NCI-H510A (cell line): Measurements from ENCODE around the gene TEX48.

ENCODE experiments used
- DNase-seq: peaks from one replicate; lab custom pipeline; 2025; lab: John Stamatoyannopoulos, UW

The TEX48 gene, protein sequence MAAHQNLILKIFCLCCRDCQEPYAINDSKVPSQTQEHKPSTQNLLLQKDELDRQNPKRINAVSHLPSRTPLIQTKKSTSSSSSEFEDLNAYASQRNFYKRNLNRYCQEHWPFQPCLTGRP

DNA sequence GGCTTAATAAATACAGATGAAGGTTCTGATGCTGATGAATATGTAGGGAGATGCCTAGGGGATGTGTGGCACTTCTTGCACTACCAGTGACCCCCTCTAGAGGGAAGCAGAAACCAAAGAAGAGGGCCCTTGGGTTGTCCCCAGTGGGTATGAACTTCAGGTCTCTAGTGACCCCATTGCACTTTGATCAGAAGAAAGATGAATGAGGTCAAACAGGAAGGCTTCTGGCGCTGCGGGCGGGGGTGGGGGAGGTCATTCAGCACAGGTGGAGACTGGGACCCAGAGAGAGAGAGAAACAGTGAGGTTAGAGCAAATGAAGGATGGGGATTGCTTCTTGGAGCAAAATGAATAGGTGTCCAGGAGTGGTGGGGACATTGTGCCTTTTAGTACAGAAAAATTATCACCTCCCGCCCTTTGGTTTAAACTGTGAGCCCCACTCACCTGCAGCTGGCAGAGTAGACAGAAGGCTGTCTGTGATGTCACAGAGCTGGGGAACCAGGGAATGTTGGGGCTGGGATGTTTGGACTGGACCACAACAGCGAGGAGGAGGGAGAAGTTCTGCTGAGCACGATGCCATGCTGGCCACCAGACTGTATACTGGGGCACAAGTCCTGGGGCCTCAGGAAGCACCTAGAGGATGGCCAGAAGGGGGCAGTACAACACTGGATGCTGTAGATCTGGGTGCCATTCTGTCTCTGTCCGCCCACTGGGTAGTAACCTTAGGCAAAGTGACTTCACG lies at the start of gene TEX48:
Gene TEX48 (minus strand): TSS at position 599 of the 739 bp plus-strand sequence. CDS start 10,469 bp downstream, outside the sequence.
- DNase-seq = peak; percentile 43

DNA sequence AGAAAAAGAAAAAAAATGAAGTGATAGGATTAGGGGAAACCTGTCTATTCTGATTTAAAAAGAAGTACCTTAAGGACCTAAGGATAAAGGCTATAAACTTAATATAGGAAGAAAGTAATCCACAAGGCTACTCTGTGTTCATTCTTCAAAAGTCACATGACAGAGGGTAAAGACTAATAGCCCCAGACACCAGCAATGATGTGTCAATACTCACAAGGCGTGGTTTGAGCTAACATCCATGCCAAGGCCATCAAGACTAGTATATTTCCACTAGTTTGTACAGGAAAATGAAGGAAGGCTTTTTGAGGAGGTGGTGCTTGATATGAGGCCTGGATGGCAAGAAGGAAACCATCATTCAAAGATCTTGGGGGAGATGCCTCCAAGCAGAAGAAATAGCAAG lies 49.7 kb upstream of the TEX48 start:
- DNase-seq = no peak

DNA sequence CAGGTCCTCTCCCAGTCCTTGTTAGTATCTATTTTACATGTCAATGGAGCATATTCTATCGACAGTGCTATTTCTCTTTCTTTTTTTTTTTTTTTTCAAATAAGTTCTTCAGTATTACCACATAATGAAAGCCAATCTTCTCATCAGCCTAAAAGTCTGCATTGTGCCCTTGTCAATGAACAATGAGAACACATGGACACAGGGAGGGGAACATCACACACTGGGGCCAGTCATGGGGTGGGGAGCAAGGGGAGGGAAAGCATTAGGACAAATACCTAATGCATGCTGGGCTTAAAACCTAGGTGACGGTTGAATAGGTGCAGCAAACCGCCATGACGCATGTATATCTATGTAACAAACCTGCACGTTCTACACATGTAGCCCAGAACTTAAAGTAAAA lies 47.7 kb upstream of the TEX48 start:
- DNase-seq = no peak

DNA sequence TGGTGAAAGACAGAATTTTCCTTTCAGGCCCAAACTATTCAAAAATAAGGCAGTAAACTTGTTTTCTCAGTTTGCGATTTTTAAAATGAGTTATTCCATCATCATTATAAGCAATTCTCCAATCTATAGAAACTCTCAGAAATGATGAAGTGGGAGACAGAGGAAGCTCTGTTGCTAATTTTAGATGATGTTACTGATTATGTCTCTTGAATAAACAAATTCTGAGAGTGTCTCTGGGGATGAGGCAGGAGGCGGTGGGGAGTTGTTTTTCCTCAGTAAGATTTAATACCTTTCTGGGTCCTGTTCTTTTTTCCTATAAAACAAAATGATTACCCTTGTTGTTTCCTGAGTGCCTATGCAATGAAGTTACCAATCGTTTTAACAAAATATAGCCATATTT lies 43.9 kb upstream of the TEX48 start:
- DNase-seq = no peak

DNA sequence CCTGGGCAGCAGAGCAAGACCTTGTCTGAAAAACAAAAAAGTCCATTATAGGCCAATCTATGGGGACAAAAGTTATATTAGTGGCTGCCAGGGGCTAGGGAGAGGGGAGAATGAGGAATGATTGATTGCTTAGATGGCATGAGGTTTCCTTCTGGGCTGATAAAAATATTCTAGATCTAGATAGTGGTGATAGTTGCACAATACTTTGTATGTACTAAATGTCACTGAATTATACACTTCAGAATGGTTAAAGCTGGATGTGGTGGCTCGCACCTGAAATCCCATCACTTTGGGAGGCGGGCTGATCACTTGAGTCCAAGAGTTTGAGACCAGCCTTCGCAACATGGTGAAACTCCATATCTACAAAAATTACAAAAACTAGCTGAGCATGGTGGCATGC lies 42.8 kb upstream of the TEX48 start:
- DNase-seq = no peak

DNA sequence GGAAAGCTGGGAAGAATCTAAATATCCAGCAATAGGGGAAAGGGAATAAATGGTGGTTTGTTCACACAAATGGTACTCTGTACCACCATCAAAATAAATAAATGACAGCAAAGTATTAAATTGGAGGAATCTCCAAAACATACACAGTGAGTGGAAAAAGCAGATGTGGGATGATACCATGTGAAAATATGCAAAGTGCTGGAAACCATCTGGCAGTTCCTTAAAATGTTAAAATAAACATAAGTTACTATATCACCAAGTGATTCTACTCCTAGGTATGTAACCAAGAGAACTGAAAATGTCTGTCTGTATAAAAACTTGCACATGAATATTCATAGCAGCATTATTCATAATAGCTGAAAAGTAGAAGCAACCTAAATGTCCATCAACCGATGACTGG lies 41.9 kb upstream of the TEX48 start:
- no peak for DNase-seq

DNA sequence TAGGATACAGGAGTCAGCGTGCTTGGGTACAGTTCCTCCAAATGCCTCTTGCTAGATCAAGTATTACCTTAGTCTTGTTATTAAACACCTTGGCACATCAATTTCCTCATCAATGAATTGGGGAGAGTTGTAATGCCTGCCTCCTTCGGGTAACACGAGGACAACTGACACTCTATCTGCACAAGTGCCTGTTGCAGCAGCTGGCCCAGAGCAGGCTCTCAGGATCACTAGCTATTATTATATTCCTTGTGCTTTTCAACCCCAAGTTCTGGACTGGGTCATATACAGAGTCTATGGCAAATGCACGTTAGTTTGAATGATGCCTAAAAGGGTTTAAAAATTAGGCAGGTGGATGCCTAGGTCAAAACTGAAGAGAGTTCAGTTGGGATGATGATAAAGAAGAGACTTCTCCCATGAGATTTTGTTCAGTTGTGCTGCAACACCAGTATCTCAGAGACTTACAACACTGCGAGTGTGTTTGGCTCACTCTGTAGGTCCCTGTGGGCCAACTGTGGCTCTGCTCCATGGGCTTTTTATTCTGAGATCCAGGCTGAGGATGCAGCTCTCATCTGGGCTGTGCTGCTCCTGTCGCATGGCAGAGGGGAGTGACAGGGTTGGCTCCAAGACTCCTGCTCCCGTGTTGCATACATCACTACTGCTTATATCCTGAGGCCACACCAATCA lies 41.1 kb upstream of the TEX48 start:
- DNase-seq = no peak

DNA sequence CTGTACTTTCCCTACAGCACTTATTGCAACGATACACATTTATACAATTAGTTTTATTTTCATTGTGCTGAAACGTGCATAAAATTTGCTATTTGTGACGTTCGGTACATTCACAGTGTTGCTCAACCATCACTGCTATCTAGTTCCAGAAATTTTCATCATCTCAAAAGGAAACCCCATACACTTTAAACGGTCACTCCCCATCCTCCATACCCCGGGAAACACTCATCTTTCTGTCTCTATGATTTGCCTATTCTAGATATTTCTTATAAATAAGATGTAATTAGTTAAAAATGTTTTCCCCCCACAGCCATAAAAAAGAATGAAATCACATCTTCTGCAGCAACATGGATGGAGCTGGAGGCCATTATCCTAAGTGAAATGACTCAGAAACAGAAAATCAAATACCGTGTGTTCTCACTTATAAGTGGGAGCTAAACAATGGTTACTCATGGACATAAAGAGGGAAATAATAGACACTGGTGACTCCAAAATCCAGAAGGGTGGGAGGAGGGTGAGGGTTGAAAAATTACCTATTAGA lies 40.2 kb upstream of the TEX48 start:
- no peak for DNase-seq

DNA sequence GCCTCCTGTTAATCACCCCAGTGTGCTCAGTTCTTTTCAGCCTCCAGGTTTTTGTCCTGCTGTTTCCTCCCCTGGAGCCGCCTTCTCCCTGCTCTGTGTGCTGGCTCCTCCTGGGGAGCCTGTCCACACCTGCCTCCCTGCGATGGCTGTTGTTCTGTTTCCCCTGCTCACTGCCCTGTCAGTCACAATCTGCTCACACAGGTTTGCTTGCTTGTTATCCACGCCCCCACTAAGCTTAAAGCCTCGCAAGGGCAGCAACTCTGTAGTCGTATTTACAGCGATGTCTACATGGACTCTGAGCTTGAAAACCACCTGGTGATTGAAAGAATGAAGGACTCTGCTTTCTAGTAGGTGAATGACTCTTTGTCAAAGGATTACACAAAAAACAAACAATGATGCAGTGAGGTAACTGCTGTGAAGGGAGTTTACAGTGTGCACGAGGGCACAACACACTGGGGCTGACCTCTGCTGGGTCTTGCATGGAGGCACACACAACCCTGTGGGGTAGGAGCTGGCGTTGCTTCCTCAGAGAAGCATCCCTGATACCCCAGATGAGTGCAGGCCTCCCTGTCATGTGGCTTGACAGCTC lies 39.6 kb upstream of the TEX48 start:
- peak; percentile 90 for DNase-seq

DNA sequence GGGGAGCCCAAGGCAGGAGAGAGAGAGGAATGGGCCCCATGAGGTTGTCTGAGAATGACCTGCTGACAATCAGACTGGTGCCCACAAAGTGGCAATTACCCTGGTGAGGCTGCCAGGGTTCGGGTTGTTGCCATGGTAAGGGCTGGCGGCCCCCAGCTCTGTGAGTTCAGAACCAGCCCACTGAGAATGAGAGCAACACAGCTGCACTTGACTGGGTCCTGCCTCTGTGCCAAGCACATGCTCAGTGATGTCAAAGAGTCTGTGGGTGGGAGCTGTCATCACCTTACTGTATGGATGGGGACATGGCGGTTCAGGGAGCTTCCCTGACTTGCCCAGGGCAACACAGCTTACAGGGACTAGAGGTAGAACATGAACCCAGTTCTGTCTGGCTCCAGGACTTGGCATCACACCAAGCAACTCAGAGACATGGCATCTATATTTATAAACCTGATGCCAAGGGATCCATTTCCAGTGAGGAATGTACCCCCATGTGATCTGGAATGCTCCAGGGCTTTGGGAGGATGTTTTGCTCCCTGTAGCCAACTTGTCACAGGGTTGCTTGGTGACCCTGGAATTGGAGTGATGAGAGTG lies 38.2 kb upstream of the TEX48 start:
- DNase-seq = no peak

DNA sequence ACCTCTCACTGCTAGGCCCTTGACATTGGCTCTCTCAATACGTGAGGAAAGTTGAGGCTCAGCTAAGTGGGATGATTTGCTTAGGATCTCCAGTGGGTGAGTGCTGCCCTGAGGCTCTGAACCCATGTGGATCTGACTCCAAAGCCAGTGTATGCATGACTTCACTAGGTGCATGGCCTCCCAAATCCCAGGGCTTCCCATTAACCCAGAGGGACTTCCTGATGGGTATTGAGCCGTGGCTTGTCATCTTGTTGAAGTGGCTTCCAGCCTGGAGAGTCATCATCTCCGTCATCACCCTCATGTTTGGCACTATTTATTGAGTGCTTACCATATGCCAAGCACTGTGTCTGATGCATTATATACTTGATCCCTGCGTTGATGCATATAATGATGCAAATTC lies 37.3 kb upstream of the TEX48 start:
- DNase-seq = peak; percentile 15

DNA sequence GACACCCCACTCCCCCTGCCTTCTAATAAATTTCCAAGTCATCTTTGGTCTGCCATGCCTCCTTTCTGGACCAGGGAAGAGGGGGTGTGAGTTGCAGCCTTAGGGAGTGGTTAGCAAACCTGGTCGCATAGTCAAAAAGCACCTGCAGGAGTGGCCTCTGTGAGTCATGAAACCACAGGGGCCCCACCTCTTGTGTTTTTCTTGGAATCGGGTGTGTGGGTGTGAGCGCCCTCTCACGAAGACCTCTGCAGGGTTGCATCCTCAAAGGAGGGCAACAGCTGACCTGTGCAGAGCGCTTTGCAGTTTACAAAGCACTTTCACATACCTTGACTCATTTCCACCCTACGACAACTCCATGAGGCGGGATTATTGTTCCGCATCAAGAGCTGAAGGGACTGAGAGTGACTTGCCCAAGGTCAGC lies 36.8 kb upstream of the TEX48 start:
- DNase-seq = no peak

DNA sequence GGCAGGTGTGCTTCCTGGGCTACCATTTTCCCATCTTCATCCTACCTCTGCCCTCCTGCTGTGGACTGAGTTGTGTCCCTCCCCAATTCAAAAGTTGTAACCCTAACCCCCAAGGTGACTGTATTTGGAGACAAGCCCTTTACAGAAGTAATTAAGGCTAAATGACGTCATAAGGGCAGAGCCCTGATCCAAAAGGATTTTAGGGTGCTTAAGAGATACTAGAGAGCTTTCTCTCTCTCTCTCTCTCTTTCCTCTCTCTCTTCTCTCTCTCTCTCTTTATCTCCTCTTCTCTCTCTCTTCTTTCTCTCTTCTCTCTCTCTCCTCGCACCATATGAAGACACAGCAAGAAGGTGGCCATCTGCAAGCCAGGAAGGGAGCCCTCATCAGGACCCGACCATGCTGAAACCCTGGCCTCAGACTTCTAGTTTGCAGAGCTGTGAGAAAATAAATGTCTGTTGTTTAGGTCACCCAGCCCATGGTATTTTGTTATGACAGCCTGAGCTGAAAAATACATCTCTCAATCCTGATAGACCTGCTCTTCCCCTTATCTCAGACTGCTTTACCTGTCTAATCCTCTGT lies 36.0 kb upstream of the TEX48 start:
- DNase-seq = no peak

DNA sequence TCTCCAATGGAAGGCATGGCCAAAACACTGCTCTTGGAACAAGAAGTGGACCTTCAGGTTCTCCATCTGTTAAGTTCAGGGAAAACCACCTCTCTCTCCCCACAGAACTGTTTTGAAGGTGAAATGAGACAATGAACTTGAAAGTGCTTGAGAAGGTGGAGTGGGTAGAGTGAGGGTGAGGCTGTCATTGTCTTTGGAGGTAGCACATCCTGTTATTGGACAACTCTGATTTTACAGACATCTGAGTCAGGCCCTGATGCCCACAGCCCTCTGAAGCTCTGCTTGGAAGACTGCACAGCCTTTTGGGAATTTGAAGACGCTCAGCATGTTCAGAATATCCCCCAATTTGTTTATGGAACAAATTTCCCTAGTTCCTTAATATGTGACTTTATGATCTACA lies 27.6 kb upstream of the TEX48 start:
- peak; percentile 24 for DNase-seq

DNA sequence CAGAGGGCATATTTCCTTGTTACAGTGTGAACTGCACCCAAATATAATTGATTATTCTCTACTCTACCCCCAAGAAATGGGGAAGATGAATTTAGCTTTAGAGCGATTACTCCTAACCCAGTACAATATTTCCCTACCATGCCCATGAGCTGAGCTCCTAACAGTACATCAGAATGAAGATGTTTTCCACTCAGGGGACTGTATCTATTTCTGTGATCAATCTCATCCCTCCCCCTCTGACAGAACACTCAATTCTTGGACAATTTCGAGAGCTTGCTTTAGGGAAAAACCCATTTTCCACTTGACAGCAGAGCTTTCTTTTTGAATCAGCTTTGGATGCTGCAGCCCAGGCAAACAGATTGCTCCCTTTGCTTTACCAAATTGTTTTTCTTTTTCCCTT lies 24.7 kb upstream of the TEX48 start:
- DNase-seq = no peak

DNA sequence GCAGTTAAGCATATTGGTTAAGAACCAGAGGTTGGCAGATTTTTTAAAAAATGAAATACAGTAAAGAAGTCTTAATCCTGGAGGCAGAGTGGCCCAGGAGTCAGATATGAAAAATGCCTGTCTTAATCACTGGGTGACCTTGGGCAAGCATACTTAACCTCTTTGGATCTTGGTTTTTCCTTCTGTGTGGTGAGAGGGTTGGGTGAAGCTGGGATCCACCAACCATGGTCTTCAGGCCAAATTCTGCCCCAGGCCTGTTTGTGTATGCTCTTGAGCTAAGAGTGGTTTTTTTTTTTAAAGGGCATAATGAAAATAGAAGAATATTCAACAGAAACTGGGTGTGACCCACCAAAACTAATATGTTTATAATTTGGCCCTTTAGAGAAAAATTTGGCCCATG lies 20.0 kb upstream of the TEX48 start:
- no peak for DNase-seq

DNA sequence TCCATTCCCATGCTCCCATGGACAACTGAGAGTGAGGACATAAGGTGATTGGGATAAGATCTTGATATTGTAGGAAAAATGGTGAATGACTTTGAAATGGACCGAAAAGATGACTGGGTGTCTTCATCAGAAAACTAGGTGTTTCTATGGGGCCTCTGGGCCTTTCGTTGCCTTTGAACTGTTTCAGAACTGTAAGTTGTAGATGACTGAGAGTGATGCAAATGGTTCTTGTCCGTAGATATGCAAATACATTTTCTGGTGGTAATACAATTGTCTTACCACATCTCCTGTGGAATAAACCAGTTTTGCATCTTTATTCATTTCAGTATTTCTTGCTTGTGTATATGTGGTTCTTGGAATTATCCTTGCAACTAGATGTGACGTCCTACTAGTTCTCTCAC lies 16.0 kb upstream of the TEX48 start:
- no peak for DNase-seq

DNA sequence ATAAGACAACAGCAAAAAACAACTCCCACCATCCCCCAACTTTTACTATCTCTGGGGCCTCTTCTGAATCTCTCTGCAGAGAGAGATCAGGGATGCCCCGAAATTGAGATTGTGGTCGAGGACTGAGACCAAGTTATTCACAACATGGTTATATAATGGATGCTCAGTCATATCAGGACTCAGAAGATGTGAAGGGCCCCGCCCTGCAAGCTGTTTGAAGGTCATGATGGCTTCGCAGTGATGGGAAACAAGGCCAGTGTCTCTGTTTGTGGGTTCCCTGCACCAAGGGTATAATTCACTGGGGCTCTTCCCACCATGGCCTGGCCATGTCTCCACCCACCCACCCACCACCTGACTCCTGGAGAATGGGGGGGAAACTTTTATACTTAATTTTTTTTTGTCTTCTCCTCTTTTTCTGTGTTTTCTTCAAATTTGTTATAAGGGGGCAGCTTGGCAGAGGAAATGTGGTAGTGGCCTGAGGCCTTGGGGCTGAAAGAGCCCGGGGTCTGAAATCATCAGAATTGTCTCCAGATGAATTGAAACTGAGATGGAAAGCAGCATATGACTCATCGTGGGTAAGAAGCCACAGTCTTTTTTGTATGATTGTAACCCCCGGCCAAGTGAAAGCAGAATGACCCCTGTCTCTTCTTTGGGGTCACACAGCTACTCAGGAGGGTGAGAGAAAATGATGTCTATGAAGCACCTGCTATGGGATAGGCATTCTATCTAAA lies 15.0 kb upstream of the TEX48 start:
- no peak for DNase-seq

DNA sequence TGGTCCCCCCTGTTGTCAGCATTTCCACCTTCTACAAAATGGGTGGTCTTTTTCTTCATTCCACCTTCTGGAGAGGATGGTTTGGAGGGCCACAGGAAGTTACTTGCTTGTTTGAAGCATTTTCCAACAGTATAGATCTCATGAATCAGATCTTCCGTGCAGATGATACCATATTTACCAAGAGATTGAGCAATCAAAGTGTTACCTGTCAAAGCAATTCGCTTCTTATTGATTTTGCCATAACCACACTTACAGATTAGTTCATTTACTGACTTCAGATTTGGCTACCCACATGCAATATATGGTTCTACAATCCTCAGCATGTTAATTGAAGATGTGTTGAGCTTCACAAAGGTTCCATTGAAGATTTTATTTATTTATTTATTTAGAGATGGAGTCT lies 14.0 kb upstream of the TEX48 start:
- no peak for DNase-seq

DNA sequence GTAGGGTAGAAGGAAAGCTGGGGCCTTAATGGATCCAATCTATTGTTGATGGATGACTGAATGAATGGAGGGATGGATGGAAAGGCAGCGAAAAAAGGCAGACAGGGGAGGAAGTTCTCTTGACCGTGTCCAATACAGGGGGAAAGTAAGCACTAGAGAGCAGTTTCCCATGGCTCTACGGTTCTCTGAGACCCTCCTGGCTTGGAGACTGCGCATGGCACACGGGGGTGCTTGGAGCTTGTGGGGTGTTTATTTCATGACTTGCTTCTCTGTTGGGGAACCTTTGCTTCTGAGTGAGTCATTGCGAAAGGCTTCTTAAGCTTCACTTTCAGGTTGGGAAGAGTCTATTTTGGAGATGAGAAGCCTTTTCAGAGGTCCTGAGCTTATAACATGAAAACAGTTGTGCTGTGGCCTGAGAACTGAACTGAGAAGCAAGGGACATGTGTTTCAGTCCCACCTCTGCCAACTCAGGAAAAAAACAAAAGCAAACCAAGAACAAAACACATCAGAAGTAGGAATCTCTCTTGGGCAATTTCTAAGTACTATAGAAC lies 12.8 kb upstream of the TEX48 start:
- no peak for DNase-seq

DNA sequence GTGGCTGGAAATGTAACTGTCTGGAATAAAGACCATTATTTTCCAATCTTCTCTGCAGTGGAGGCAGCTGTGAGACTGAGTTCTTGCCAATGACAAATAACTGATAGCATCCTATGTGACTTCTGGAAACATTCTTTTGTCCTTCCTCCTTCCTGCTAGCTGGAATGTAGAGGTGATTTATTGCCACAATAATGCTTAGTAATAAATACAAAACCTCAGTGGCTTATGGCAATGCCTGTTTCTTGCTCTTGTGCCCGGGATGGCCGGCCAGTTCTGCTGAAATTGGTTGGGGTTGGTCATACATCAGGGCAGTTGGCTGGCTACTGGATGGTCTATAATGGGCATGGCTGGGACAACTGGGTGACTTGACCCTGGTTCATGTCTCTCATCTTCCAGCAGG lies 12.2 kb upstream of the TEX48 start:
- DNase-seq = no peak
